NCI-H146 treated with DMSO at 0.1 percent for 48 hours (cell line): ENCODE data around the gene DNAH2.
A peak's percentile ranks its signal among the peaks of the same experiment; 100 is the strongest.

Source experiments
- DNase-seq: peaks from one replicate; lab custom pipeline; 2025; ENCODE audit not compliant: unreplicated experiment; lab: John Stamatoyannopoulos, UW

Gene DNAH2

DNA sequence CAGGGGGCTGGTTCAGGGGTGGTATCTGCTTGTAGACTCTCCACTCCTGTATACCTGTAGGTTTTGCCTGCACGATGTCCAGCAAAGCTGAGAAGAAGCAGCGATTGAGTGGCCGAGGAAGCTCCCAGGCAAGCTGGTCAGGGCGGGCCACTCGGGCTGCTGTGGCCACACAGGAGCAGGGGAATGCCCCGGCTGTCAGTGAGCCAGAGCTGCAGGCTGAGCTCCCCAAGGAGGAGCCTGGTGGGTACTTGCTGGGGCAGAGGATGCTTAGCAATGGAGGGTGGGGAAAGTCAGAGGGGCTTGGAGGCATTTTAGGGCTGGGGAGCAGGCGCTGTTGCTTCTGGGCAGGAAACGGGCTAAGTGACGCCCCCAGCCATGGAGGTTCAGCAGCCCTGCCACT lies 2.1 kb downstream of the DNAH2 start:
- DNase-seq: no peak

DNA sequence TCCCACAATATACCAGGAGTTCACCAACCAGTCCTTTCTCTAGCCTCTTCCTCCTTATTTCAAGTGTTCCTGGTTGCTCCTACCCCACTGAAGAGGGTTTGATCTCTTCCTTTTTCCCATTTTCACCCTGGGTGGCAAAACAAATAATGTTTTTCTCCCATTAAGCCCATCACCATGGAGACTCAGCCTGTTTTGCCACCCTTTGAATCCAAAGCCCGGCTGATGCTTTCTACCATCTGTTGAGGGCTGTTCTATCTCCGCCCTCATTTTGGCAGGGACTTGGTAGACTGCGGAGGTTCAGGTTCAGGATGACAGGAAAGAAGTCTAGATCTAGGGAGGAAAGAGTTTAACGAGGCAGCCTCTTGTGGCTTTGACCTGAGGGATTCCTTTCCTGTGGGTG lies 2.6 kb downstream of the DNAH2 start:
- no peak for DNase-seq

DNA sequence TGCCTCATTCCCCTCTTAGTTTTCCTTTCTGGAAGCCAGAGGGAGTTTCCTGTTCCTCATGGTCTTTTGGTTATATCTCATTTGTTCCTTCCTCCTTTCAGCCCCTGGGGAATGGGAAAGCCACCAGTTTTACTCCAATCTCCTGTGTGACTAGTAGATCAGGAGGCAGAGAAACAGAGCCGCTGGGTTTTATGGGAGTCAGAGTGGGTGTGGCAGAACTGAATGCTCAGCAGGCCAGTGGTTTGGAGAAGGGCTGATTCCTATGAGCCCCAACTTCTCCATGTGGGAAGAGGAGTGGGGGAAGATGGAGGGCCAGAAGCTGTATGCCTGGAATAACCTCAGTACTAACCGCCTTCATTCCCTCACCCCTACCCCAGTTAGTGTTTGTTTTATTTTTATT lies 4.1 kb downstream of the DNAH2 start:
- DNase-seq: no peak

DNA sequence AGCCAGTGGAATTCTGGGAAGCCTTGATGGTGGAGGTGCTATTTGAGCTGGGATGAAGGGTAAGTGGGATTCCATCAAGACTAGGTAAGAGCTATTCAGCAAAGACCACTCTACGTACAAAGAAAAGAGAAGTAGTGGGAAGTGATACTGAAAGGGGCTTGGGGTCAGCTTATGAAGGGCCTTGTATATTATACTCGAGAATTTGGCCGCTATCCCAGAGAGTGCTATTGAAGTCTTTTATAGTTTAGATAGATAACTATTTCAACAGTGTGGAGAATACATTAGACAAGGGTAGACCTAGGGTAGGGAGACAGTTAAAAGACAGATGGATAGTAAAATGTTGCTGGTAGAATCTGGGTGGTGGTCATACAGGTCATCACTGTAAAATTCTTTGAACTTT lies 10.3 kb downstream of the DNAH2 start:
- DNase-seq: no peak

DNA sequence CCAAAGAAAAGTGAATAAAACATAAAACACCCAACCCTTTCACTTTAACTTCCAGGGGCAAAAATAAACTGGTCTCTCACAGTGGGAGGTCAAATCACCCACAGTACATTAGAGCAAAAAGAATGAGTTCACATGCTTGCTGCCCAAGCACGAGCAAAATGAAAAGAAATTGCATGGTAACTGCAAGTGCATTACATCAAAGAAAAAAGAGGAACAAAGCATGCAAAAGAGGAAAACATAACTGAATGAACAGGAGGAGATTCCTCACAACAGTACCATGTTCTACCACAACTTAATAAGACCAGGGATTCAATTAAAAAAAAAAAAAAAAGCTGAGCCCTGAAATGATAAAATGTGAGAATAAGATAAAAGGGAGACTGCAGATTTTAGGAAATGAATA lies 12.3 kb downstream of the DNAH2 start:
- DNase-seq: peak; percentile 28

DNA sequence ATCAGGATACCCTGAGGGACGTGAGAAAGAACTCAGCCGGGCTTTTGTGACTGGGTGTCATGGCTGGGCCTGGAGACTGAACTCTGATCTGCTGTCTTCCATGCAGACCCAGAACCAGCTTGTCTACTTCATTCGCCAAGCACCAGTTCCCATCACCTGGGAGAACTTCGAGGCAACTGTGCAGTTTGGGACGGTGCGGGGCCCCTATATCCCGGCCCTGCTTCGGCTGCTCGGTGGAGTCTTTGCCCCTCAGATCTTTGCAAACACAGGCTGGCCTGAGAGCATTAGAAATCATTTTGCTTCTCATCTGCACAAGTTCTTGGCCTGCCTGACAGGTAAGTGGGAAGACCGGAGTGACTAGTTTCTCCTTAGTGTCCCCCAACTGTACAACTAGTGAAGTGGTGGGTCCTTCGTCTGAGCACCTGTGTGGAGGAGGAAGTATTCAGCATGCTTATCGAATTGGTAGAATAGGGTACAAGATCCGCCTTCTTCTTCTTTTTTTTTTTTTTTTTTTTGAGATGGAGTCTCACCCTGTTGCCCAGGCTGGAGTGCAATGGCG lies 15.5 kb downstream of the DNAH2 start:
- no peak for DNase-seq

DNA sequence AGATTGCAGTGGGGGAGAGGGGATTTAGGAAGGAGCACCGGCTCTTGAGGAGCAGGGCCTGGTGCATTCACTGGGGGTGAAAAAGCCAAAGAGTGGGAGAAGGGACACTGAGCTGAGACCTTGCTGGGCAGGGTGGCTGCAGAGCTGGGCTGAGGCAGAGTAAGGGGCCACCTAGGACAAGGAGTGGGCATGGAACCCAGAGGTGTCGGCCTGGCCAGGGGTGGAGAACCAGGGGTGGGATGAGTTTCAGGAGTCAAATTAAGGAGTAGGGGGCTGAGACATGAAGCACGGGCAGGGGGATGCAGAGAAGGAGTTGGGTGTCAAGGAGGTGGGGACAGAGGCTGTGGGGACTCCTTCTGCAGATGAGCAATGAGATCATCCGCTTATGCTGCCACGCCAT lies 20.1 kb downstream of the DNAH2 start:
- no peak for DNase-seq

DNA sequence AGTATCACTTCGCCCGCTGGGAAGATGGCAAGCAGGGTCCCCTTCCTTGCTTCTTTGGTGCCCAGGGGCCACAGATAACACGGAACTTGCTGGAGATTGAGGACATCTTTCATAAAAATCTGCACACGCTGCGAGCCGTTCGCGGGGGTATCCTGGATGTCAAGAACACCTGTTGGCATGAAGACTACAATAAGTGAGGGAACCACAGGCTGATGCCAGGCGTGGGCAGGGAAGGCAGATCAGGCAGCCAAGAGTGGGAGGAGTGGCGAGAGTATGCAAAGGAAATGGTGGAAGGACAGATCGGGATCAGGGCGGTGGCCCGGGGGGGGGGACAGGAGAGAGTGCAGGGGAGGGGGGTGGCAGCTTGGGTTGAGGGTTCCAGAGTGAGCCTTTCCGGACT lies 22.2 kb downstream of the DNAH2 start:
- no peak for DNase-seq

DNA sequence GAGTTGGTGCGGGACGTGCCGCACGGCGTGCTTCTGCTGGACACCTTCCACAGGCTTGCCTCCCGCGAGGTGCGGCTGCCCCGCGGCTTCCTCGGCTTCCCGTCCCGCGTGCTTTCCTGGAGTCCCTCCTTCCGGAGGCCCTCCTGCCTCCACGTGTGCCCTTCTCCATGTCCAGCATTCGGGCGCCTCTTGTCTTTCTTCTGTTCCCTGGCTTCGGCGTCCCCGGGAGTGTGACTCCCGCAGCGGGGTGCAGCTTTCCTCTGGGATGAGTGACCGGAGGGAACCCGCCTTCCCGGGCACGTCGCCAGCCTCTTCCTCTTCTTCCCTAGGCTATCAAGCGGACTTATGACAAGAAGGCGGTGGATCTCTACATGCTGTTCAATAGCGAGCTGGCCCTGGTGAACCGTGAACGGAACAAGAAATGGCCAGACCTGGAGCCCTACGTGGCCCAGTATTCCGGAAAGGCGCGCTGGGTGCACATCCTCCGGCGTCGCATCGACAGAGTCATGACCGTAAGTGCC lies 23.0 kb downstream of the DNAH2 start:
- no peak for DNase-seq

DNA sequence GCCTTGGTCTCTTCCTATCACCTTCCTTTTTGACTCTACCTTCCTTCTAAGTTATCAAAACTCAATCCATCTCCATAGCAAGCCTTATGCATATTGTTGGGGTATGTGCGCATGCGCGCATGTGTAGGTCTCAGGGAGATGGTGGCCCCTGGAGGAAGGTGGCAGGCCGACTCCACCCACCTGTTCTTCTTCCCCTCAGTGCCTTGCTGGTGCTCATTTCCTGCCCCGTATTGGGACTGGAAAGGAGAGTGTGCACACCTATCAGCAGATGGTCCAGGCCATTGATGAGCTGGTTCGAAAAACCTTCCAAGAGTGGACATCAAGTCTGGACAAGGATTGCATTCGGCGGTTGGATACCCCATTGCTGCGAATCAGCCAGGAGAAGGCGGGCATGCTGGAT lies 25.2 kb downstream of the DNAH2 start:
- no peak for DNase-seq

DNA sequence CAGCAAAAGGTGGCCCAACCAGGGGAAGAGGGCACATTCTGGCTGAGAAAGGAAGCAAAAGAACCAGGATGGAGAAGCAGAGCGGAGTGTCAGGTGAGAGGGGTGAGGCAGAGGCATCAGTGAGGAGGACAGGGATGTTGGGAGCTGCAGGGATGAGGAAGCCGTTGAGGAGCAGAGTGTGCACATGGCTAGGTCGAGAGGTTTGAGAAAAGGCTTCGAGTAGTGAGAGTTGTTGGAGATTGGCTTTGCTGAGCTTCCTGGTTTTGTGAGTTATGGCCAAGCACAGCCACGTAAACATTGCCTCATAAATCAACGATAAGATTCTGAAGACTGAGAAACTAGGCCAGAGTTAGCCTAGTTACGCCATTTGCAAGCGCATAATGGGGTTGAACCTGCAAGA lies 26.9 kb downstream of the DNAH2 start:
- no peak for DNase-seq

DNA sequence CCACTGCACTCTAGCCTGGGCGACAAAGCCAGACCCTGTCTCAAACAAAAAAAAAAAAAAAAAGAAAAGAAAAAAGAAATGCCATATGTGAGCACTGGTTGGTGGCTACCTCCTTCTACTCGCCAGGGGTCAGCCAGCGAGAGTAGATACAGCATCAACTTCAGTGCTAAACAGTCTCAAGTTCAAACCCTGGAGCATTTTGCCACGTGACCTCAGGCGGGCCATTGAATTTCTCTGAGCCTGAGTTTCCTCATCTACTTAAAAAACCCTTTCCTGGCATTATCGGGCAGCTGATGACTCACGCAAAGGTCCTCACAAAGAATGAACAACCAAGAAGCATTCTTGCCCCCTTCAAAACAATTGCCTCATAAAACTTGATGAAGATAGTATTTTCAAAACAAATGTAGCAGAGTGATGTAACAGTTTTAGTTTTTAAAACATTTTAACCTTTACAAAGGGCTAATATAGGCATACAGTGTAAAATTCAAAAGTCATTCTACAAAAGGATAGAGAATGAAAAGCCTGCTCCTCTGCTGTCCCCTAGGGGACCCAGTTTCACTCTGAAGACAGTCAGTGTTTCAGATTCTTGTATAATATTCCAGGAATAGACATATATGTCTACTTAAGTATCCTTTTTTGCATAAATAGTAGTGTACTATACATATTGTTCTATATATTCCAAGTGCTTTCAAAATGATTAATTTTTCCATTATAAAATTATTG lies 28.4 kb downstream of the DNAH2 start:
- no peak for DNase-seq

DNA sequence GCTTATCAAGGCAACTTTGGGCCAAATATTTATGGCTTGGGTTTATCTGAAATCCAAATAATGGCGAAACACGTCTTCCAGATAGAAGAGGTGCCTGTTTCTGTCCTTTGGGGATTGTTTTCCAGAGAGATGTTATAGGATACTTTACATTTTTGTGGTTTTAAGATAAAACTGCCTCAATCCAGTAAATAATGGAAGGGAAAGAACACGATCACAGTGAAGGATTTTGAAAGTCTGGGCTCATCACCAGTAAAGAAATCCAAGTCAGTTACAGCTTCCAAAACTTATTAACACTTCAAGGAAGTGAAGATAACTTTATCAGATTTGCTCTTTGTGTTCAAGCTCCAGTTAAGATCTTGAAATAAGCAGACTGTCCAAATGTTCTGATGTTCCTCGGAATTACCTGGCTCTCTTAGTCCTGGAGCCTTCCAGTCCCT lies 30.1 kb downstream of the DNAH2 start:
- no peak for DNase-seq

DNA sequence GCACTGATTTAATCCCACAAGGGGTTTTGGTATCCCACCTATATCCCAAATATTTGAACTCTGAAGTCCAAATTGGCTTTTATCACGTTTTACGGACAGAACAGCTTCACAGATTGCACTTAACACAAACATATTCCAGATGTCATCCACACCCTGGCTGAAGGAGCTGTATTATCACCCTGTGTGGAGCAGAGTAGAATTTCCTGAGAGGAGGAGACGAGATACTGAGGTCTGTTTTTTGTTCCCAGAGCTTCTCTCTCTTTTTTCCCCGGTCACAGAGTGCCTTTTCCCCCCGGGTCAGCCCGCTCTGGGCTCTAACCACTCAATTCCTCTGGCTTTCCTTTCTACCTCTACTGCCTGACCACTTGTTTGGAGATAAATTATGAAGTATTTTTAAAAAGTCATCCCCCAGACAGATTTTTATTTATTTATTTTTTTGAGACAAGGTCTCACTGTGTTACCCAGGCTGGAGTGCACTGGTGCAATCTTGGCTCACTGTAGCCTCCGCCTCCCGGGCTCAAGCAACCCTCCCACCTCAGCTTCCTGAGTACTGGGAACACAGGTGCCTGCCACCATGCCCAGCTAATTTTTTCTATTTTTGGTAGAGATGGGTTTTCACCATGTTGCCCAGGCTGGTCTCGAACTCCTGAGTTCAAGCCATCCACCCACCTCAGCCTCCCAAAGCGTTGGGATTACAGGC lies 30.7 kb downstream of the DNAH2 start:
- DNase-seq: no peak

DNA sequence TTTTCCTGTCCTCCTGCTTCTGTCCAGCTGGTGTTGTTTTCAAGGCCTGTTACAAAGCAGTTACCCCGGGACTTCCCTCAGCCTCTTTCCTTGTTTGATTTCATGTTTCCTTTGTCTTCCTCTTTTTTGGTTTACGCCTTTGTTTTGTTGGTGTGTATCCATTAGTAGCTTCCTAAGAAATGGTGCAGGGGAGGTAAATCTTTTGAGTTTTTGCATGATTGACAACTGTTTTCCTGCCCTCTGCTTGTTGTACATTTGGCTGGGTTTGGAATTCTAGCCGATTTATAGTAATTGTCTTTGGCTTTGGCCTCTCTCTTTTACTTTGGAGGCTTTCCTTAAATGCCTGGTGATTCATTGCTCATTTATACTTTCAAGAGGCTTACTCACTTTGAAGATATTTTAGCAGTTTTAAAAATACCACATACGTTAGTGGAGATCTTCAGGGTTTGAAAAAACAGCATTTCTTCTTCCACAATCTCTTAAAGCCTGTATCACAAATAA lies 32.8 kb downstream of the DNAH2 start:
- DNase-seq: no peak

DNA sequence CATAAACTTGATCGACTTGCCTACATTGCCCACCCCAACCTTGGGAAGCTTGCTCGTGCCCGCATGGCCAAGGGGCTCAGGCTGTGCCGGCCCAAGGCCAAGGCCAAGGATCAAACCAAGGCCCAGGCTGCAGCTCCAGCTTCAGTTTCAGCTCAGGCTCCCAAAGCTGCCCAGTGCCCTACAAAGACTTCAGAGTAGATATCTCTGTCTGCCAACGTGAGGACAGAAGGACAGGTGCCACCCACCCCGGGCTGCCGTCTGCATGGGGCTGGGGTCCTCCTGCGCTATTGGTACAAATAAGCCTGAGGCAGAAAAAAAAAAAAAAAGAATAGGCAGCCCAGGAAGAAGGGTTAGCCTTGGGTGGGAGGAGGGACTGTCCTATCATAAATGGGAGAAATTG lies 37.1 kb downstream of the DNAH2 start:
- DNase-seq: no peak

DNA sequence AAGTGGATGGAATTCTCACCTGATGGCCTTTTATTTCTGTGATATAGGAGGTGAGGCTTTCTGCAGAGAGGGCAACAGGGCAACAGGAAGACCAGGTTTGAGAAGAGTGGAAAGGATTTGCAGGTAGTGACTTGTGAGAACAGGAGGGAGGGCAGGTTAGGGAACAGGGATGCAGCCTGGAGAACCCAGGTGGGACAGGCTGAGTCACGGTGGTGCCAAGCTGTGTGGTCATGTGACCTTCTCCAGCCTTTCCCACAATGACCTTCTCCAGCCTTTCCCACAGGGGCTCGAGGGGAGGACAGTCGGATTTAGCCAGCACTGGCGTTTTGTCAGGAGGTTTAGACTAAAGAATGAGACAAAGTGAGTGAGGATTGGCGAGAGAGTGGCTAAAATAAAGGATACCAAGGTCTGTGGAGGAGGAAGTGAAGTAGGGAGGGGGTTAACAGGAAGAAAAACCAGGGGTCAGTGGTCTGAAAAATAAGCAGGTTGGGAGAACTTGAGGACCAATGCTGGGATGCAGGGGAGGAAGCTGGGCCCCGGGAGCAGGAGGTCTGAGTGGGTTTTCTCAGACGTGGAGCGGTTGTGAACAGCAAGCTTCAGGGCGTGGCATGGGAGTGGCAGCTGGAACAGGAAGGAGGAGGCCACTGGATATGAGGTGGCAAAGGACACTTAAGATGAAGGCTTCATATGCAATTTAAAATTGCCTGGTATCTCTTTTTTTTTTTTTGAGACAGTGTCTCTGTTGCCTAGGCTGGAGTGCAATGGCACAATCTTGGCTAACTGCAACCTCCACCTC lies 37.7 kb downstream of the DNAH2 start:
- DNase-seq: no peak

DNA sequence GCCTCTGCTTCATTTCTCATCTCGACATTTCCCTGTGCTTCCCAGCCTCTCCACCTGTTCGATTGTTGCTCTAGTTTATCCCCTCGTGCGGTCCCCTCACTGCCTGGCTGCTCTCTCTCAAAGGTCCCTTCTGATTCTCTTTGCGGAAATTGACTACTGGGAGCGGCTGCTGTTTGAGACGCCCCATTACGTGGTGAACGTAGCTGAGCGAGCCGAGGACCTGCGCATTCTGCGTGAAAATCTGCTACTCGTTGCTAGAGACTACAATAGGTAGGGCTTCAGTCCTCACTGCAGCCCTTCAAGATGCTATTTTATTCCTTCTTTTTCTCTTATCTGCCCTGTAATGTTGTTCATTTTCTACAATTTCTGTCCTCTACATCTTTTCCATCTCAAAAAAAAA lies 39.4 kb downstream of the DNAH2 start:
- no peak for DNase-seq

DNA sequence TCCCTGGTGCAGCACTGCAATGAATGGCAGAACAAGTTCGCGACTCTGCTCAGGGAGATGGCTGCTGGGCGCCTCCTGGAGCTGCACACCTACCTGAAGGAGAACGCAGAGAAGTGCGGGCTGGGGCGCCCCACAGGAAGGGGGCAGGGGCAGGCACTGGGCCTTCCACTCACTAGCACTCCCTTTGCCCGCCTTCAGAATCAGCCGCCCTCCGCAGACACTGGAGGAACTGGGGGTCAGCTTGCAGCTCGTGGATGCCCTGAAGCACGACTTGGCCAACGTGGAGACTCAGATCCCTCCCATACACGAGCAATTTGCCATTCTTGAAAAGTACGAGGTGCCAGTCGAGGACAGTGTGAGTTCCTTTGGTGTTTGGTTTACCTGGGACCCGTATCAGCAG lies 46.4 kb downstream of the DNAH2 start:
- DNase-seq: no peak

DNA sequence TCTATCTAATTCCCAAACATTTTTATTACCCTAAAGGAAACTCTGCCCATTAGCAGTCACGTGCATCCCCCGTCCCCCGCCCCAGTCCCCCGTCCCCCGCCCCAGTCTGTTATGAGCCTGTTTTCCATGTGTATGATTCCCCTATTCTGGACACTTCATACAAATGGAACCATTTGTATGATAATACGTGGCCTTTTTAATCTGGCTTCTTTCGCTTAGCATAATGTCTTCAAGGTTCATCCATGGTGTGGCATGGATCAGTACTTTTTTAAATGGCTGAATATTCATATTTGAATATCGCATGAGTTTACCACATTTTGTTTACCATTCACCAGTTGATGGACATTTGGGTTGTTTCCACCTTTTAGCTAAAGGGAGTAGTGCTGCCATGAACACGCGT lies 49.5 kb downstream of the DNAH2 start:
- no peak for DNase-seq

DNA sequence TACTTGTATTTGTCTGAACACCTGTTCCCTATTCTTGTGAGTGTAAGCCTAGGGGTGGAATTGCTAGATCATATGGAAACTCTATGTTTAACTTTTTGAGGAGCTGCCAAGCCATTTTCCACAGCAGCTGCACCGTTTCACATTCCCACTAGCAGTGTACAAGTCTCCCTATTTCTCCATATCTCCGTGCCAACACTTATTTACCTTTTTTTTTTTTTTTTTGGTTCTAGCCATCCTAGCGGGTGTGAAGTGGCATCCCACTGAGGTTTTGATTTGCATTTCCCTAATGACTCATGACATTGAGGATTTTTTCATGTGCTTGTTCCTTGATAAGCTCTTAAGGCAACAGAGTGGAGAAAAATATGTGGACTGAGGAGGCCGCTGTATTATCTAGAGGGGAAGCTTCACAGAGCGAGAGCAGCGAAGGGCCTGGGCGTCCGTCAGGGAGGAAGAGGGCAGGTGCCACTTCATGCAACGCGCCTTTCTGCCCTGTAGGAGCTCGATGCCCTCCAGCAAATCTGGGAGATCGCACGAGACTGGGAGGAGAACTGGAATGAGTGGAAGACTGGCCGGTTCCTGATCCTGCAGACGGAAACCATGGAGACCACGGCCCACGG lies 50.0 kb downstream of the DNAH2 start:
- peak; percentile 34 for DNase-seq
